ENCODE results near the gene ETHE1.

The ETHE1 gene

DNA sequence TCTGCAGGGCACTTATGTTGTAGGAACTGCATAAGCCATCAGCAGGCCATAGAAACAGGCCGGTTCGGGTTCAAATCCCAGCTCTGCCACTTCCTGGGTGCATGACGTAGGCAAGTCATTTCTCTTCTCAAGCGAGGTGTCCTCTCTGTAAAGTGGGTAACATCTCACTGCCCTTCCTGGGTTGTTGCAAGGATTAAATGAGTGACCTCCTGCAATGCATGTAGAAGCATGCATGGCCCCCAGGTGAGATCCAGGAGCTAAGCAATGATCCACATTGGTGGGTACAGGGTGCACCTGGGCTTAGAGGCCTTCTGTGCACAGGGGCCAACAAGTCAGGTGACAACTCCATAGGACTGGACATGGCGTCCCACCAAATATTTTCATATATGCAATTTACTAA lies 36.2 kb downstream of the ETHE1 start:
- no peak for DNase-seq (ENCODE audit: low read depth in 2 of 2)

DNA sequence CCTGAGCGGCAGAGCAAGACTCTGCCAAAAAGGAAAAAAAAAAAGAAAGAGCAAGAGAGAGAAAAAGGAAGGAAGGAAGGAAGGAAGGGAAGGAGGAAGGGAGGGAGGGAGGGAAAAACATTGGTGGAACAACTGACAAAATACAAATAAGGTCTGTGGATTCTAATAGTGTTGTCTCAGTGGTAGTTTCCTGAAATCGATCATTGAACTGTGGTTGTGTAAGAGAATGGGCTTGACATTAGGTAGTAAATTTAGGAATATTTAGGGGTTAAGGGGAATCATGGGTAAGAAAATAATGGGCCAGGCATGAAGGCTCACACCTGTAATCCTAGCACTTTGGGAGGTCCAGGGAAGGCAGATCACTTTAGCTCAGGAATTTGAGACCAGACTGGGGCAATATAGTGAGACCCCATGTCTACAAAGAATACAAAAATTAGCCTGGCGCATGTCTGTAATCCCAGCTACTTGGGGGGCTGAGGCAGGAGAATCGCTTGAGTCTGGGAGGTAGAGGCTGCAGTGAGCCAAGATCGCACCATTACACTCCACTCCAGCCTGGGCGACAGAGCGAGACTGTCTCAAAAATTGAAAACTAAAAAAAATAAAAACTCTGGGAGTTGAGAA lies 36.9 kb downstream of the ETHE1 start:
- DNase-seq (ENCODE audit: low read depth in 2 of 2), result no peak

DNA sequence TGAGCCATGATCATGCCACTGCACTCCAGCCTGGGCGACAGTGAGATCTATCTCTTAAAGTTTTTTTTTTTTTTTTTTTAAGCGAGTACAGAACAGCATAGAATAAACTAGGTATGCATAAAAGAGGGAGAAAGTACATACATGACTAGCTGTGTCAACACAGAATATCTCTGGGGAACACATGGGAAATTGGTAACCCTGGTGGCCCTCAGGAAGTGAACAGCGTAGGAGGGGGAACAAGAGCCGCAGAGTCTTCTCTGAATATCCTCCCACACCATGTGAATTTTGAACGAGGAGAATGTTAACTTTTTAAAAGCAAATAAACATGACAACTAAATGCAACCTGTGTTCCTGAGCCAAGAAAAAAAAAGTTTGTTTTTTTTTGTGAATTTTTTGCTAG lies 37.7 kb downstream of the ETHE1 start:
- no peak for DNase-seq (ENCODE audit: low read depth in 2 of 2)

DNA sequence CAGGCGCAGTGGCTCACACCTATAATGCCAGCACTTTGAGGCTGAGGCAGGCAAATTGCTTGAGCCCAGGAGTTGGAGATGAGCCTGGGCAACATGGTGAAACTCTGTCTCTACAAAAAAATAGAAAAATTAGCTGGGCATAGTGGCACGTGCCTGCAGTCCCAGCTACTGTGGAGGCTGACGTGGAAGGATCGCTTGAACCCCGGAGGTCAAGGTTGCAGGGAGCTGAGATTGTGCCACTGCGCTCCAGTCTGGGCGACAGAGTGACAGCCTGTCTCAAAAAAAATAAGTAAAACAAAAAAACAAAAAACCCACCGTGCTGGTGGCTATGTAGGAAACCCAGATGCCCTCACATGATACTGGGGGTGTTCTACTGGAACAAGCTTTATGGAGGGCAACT lies 38.8 kb downstream of the ETHE1 start:
- no peak for DNase-seq (ENCODE audit: low read depth in 2 of 2)

DNA sequence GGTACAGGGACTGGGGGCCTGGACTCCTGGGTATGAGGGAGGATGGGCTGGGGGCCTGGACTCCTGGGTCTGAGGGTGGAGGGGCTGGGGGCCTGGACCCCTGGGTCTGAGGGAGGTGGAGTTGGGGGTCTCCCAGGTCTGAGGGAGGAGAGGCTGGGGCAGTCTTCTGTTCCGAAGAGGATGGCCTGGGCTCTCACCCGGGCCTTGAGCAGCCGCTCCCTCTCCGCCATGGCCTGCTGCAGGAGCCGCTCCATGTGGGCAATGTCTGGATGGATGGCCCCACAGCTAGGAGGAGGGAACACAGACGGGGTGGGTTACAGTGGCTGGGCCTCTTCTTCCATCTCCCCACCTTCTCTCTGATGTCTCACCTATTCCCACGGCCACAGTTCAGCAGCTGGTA lies 40.6 kb downstream of the ETHE1 start:
- DNase-seq (ENCODE audit: low read depth in 2 of 2), result no peak

DNA sequence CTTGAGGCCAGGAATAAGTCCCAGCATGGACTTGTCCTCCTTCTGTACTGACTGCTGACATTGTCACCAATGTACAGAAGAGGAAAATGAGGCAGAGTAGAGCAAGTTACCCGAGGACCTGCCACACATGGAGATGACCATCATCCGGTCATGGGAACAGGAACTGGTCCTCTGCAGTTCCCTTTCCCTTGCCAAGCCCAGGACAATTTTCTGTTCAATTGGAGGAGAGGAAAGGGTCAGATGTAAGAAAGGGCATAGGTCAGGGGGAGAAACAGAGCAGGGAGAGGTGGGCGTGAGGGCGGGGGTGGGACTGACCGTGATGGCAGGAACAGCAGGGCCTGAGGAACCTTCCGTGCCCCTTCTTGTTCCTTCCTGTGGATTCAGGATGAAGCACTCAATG lies 41.0 kb downstream of the ETHE1 start:
- DNase-seq (ENCODE audit: low read depth in 2 of 2), result no peak

DNA sequence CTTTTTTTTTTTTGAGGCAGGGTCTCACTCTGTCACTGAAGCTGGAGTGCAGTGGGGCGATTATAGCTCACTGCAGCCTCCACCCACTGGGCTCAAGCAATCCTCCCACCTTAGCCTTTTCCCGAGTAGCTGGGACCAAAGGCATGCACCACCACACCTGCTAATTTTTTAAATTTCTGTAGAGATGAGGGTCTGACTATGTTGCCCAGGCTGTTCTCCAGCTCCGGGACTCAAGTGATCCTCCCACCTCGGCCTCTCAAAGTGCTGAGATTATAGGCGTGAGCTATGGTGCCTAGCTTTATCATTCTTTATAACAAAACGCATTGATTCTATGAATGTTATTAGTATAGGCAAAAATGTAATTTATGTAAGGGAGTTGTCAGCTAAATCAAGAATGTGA lies 43.7 kb downstream of the ETHE1 start:
- DNase-seq (ENCODE audit: low read depth in 2 of 2), result no peak

DNA sequence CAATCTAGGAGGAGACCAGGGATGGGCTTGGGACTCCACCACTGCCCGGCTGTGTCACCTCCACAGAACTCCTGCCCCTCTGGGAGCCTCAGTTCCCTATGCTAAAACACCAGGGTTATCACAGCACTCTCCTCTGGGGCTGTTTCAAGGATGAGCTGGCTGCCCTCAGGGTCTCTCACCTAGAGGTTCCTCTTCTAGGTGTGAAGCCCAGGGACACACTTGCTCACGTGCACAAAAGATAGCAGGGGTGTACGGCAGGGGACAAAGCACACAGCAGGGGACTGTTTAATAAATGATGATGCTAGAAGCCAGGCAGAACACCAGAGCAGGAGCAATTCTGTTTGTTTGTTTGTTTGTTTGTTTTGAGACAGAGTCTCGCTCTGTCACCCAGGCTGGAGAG lies 44.8 kb downstream of the ETHE1 start:
- DNase-seq (ENCODE audit: low read depth in 2 of 2), result no peak

DNA sequence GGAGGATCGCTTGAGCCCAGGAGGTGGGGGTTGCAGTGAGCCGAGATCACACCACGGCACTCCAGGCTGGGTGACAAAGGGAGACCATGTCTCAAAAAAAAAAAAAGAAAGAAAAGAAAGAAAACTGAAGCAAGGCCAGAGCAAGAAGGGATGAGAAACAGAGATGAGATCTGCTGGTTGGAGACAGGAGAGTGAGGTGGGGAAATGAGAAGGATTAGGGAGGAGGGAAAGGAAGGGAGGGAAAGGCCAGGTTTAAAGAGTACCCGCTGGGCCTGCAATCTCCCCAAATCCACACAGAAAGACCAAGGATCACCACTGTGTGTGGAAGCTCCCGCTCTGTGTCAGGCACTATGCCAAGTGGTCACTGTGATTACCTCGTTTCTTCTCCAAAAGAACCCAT lies 45.3 kb downstream of the ETHE1 start:
- no peak for DNase-seq (ENCODE audit: low read depth in 2 of 2)

DNA sequence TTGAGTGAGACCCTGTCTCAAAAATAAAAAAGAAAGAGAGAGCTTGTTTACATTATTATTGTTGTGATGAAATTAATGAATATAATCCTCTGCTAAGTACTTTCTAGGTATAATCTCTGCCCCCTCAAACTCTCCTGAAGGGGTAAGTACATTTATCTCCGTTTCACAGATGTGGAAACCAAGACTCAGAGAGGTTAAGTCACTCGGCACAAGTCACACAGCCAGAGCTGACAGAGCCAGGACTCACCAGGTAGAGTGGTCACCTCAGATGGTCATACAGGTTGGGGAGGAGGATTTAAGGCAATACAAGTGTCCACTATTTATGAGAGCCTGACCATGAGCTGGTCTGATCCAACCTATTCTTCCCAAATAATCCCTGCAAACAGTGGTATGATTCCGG lies 46.4 kb downstream of the ETHE1 start:
- no peak for DNase-seq (ENCODE audit: low read depth in 2 of 2)

DNA sequence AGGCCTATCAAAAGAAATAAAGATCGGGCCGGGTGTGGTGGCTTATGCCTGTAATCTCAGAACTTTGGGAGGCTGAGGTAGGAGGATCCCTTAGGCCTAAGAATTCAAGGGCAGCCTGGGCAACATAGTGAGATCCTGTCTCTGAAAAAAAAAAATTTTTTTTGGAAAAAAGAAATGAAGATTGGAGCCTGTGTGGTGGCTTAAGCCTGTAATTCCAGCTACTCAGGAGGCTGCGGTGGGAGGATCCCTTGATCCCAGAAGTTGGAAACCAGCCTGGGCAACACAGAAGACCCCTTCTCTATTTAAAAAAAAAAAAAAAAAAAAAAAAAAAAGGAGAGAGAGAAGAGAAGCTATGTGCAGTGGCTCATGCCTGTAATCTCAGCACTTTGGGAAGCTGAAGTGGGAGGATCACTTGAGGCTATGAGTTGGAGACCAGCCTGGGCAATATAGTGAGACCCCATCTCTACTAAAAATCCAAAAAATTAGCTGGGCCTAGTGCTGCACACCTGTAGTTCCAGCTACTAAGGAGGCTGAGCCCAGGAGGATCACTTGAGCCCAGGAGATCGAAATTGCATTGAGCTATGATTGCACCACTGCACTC lies 46.9 kb downstream of the ETHE1 start:
- no peak for DNase-seq (ENCODE audit: low read depth in 2 of 2)

DNA sequence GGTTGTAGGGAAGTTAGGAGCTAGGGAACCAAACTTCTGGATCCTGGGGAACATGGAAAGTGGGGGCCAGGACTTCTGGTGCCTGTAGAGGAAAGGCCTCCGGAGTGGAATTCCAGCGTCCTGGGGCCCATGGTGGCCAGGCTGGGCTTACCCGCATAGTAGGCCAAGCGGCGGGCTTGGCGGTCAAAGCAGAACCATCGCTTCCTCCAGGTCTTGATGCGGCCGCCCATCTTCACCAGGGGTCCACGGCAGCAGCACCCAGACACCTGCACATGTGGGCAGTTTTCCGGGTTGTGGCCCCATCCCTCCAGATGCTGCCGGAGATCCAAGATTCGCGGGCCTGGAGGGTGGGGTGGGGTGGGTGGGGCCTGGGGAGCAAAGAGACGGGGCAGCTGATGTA lies 47.8 kb downstream of the ETHE1 start:
- DNase-seq (ENCODE audit: low read depth in 2 of 2), result no peak

DNA sequence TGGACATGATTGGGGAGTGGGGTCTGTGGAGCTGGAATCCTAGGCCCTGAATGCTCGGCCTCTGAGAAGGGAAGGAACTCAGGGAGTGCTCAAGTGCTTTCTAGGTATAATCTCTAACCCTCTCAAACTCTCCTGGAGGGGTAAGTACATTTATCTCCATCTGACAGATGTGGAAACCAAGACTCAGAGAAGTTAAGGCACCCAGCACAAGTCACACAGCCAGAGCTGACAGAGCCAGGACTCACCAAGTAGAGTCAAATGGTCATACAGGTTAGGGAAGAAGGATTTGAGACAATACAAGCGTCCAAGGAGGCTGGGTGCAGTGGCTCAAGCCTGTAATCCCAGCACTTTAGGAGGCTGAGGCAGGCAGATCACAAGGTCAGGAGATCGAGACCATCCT lies 48.7 kb downstream of the ETHE1 start:
- DNase-seq (ENCODE audit: low read depth in 2 of 2), result no peak

DNA sequence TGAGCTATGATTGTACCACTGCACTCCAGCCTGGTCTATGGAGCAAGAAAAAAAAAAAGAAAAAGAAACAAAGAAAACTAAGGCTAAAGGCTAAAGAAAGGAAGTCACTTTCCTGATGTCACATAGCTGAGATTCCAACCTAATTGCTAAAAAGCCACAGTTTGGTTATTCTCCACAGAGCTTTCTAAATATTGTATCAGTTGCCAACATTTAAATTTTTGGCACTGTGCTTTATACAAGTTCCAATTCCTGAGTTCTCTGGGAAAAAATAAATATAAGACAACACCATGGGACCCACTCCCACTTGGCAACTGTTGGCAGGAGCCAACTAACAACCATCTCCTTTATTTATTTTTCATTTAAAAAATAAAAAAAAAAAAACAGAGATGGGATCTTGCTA lies 50.4 kb downstream of the ETHE1 start:
- DNase-seq (ENCODE audit: low read depth in 2 of 2), result peak; percentile 58 to 62

DNA sequence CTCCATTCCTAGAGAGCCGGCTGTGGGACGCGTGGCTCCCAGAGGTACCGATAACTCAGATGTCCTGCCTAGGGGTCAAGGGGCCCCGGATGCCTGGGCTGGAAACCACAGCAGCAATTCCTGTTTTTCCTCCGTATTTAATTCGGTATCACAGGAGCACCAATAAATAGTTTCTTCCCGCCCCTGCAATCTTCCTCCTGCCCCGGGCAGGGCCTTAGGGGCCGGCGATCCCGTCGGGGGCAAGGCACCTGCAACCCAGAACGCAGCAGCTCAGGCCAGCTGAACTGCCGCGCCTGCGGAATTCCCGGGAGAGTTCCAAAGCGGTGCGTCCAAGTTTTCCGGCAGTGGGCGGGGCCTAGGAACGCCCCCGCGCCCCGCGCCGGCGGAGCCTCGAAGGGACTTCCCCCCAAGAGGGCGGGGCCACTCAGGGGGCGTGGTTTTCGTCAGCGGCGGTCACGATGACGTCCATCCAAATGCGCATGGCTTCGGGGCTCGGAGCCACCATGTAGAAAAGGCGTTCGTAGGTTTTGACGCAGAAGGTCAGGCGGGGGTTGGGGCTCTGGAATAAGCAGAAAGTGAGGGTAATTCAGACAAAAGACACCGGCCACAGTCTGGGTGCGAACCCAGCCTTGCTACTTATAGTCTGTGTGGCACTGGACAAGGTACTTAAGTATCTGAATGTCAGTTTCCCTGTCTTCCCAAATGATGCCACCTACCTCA lies 51.9 kb downstream of the ETHE1 start:
- DNase-seq (ENCODE audit: low read depth in 2 of 2), result peak; percentile 73 to 77

DNA sequence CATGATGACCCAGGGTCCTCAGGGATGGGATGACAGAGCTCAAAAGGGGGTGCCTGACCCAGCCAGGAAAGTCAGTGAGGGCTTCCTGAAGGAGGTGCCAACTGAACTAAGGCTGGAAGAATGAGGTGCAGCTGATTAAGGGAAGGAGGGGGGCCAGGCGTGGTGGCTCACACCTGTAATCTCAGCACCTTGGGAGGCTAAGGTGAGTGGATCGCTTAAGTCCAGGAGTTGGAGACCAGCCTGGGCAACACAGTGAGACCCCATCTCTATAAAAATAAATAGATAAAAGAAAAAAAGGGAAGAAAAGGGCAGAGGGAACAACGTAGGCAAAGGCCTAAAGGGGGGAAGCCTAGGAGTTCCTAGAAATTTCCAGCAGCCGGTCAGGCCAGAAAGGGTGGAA lies 52.5 kb downstream of the ETHE1 start:
- DNase-seq (ENCODE audit: low read depth in 2 of 2), result no peak

DNA sequence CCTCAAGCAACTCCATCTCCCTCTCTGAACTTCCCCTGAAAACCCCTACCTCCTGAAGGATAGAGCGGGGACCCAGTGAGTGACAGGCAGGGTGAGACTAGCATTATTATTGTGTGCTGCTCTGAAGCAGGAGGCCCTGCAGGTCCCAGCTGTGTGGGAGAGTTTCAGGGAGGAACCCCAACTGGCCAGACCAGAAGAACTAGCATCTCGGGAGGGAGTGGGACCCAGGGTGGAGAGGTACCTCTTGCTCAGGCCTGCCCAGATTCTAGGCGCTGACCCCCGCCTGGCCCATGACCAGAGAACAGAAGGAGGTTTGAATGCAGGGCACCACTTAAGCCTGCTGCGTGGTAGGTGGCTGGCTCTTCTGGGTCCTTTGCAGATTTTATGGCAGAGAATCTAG lies 55.9 kb downstream of the ETHE1 start:
- DNase-seq (ENCODE audit: low read depth in 2 of 2), result no peak

DNA sequence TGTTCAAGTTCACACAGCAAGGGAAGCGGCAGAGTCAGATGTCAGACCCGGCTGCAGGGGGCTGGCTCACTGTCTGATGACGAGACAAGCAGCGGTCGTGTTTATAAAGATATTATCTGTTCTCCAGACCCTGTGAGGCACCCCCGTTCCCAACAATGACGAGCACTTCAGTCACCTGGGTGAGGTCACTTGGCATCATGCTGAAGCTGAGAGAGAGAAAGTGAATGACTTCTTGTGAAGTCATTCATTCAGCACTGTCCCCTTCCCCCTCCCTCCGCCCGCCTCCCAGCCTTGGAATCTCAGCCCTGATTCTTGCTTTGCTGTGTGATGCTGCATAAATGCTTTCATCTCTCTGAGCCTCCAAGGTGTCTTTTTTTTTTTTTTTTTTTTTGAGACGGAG lies 56.7 kb downstream of the ETHE1 start:
- DNase-seq (ENCODE audit: low read depth in 2 of 2), result no peak

DNA sequence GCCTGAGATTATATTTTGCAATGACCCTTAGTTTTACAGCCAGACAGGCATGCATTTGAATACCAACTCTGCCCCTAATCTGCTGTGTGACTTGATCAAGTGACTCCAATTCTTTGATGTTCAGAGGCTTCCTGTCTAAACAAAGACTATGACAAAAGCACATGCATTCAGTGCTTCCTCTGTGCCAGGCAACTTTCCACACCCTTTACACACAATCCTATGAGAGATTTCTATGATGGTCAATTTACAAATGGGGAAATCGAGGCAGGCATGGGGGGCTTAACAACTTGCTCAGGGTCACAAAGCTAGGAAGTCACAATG lies 57.9 kb downstream of the ETHE1 start:
- no peak for DNase-seq (ENCODE audit: low read depth in 2 of 2)

DNA sequence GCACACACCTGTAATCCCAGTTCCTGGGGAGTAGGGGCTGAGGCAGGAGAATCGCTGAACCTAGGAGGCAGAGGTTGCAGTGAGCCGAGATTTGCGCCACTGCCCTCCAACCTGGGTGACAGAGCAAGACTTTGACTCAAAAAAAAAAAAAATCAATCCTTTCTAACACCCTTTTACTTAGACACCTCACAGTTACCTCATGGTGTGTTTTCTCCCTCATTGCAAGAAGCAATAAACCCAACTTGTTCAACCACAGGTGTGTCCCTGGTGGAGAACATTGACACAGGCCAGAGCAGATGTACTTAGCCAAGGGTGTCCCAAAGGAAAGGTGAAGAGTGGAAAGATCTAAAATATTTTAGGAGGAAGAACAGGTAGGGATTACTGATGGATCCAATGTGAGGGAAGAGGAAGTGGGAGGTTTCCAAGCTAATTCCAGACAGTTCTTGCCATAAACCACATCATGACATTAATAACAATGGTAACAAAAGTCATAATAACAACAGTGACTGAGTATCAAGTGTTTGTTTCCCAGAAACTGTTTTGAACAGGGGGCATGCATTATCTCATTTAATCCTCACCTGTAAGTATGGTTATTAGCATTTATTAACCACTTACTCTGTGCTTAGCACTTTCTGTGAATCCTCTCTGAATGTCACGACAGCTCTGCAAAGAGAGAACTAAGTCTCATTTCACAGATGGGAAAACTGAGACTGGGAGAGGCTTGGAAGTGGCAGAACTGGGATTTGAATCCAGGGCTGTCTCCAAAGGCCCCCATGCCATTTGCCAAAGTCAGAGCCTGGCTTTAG lies 58.4 kb downstream of the ETHE1 start:
- no peak for DNase-seq (ENCODE audit: low read depth in 2 of 2)

DNA sequence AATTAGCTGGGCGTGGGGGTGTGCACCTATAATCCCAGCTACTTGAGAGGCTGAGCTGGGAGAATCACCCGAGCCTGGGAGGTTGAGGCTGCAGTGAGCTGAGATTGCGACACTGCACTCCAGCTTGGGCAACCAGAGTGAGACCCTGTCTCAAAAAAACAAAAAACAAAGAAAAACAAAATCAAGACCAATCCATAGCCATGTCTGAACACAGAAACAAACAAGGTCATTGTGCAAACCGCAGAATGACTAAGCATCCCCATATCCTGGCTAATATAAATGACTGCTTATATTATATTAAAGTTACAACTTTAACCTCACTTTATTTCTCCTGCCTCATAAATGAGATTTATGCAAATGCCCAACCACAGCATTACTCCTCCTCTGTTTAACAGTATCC lies 59.3 kb downstream of the ETHE1 start:
- no peak for DNase-seq (ENCODE audit: low read depth in 2 of 2)

DNA sequence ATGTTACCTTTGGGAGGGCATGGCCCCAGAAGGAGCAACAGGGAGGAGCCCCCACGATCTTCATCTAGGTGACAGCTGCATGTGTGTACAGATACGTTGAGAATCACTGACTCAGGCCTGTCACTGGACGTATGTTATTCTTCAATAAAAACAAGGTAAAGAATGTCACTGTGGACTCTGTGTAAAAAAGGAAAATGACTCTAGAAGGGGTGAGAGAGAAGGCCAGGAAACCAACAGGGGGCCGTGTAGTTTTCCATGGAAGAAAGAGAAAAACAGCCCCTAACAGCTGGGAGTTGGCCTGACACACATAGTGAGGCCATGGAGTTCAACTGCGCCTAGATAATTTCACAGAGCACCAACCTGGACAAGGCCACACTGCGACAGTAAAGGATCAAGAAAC lies 59.7 kb downstream of the ETHE1 start:
- no peak for DNase-seq (ENCODE audit: low read depth in 2 of 2)

DNA sequence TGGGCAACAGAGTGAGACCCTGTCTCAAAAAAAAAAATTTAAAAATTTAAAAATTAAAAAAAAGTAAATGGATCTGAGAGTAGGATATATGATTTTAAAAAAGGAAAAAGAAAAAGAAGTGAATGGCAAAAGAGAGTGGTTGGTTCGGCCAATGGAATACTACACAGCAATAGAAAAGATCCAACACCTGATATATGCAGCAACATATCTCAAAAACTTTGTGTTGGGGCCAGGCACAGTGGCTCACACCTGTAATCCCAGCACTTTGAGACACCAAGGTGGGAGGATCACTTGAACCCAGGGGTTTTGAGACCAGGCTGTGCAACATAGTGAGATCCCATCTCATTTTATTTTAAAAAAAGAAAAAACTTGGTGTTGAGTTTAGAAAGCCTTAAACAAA lies 60.2 kb downstream of the ETHE1 start:
- DNase-seq (ENCODE audit: low read depth in 2 of 2), result no peak

All from fibroblast of skin of left quadriceps (primary cell).